Breast epithelium (tissue), 4 donors: Measurements from ENCODE around the gene C19orf25. TPM values are rescaled to one million over a fixed set of nuclear protein-coding genes. Genes with fewer than 3 reads are reported as not detected.

Source experiments
- DNase-seq, 2 donors: peaks; one replicate each; pipeline ENCODE4 v3.0.0-alpha.2; 2019; ENCODE audit warnings: low spot score in 2 of 2
- H3K27ac ChIP-seq, 2 donors: fragments of 200-600 bp; sonication (generic) in 1 of 2; one replicate each; pipeline ENCODE4 v1.5.1; 2016 to 2019; ENCODE audit warnings: mild to moderate bottlenecking in 1 of 2
- H3K27me3 ChIP-seq, 2 donors: fragments of 200-600 bp; sonication (generic) in 1 of 2; one replicate each; pipeline versions ENCODE4 v1.5.1 to v1.6.0; 2017 to 2019; ENCODE audit warnings: control low read depth in 1 of 2, mild to moderate bottlenecking in 1 of 2
- H3K36me3 ChIP-seq: fragments of 200-600 bp; one replicate; pipeline ENCODE4 v1.5.1; 2019
- H3K4me1 ChIP-seq, 2 donors: fragments of 200-600 bp; sonication (generic); one replicate each; pipeline ENCODE4 v1.5.1; 2016 to 2019; ENCODE audit warnings: control low read depth in 1 of 2
- H3K4me3 ChIP-seq, 3 donors: fragments of 200-600 bp; sonication (generic); 1 replicate in 2 of 3; 2 replicates in 1 of 3; pipeline ENCODE4 v1.5.1; 2016 to 2019; ENCODE audit warnings: mild to moderate bottlenecking in 3 of 3, moderate library complexity in 2 of 3
- H3K9me3 ChIP-seq, 2 donors: fragments of 200-600 bp; sonication (generic) in 1 of 2; one replicate each; pipeline ENCODE4 v1.5.1; 2016 to 2019; ENCODE audit warnings: control low read depth in 1 of 2
- CTCF ChIP-seq, 3 donors: fragments of 450-650 bp; IDR thresholded peaks; one replicate each; pipeline ENCODE4 v1.5.1; 2016 to 2017; ENCODE audit warnings: antibody characterized with exemption in 3 of 3, mild to moderate bottlenecking in 3 of 3, moderate library complexity in 3 of 3
- POLR2A ChIP-seq: fragments of 450-650 bp; IDR thresholded peaks from one replicate; pipeline ENCODE4 v1.6.1; 2016; ENCODE audit warnings: antibody characterized with exemption, mild to moderate bottlenecking, moderate library complexity
- POLR2AphosphoS5 ChIP-seq, 3 donors: sonication (generic); formaldehyde crosslinking; IDR thresholded peaks; one replicate each; pipeline ENCODE4 v1.6.1; 2017; ENCODE audit warnings: antibody characterized with exemption in 3 of 3
- intact Hi-C: fragments of 100-400 bp; cut with DNase I; formaldehyde crosslinking; loops from one replicate; pipeline ENCODE4 v1.15.1; 2023; ENCODE audit warnings: low total_unique reads
- total RNA-seq, 3 donors: library from RNA; depleted of rRNA; stranded (reverse); fragments of >200 nt; gene quantifications; one replicate each; pipeline ENCODE4 v1.1.0, GENCODE V29; 2016

Gene C19orf25
- total RNA-seq, 3 donors from 2014 or later: 27.7 to 32.8 (median 28.7) TPM

- H3K9me3 ChIP-seq: peaks cover 0 to 6% of the 10 kb centered on the region in 2 donors
- no peaks in the 10 kb centered on the region for H3K4me1 ChIP-seq
- H3K36me3 ChIP-seq: no peaks in the 10 kb centered on the region
- intact Hi-C loops: no loop called here
- DNase-seq: no peak
- peaks cover 4 to 10% of the 10 kb centered on the region in 2 donors for H3K27me3 ChIP-seq
- H3K27ac ChIP-seq: peak overlapping the region; percentile 40 to 48
- TF ChIP-seq CTCF (IDR thresholded peaks at IDR 0.05) (no peak), POLR2AphosphoS5 (IDR thresholded peaks at IDR 0.05) (no peak), POLR2A (no peak)
- no peak overlapping the region for H3K4me3 ChIP-seq
These were observed 30.8 kb upstream of the C19orf25 start for GRCh38 chr19:1509602-1510441.

GRCh38 chr19:1508507-1508856 lies 29.5 kb upstream of the C19orf25 start:
- H3K9me3 ChIP-seq: peaks cover 0 to 6% of the 10 kb centered on the region in 2 donors
- TF ChIP-seq CTCF (IDR thresholded peaks at IDR 0.05) (no peak), POLR2A (no peak), POLR2AphosphoS5 (IDR thresholded peaks at IDR 0.05) (no peak)
- no peaks in the 10 kb centered on the region for H3K36me3 ChIP-seq
- H3K27me3 ChIP-seq: peaks cover 3 to 5% of the 10 kb centered on the region in 2 donors
- no peak for DNase-seq
- H3K4me3 ChIP-seq: peak overlapping the region in 2 of 3 donors; percentile 53 to 69
- intact Hi-C loops: no loop called here
- peak overlapping the region; percentile 91 to 95 for H3K27ac ChIP-seq
- peaks cover 0 to 2% of the 10 kb centered on the region in 2 donors for H3K4me1 ChIP-seq

- Histone ChIP-seq H3K9me3 (peaks cover 0 to 6% of the 10 kb centered on the region in 2 donors), H3K4me3 (peak overlapping the region; percentile 34 to 69 (median 53)), H3K36me3 (no peaks in the 10 kb centered on the region), H3K27ac (peak overlapping the region; percentile 91 to 95), H3K4me1 (peaks cover 0 to 2% of the 10 kb centered on the region in 2 donors), H3K27me3 (peaks cover 0 to 2% of the 10 kb centered on the region in 2 donors)
- intact Hi-C loops: no loop called here
- peak; percentile 93 to 95 for DNase-seq
- TF ChIP-seq POLR2A: no peak
- TF ChIP-seq POLR2AphosphoS5 (IDR thresholded peaks at IDR 0.05): peak; percentile 28 to 78 (median 75)
- TF ChIP-seq CTCF (IDR thresholded peaks at IDR 0.05): no peak
These were observed 28.9 kb upstream of the C19orf25 start for GRCh38 chr19:1507763-1508506.

- peak overlapping the region; percentile 91 to 95 for H3K27ac ChIP-seq
- TF ChIP-seq POLR2A (no peak), CTCF (IDR thresholded peaks at IDR 0.05) (no peak), POLR2AphosphoS5 (IDR thresholded peaks at IDR 0.05) (no peak)
- DNase-seq: no peak
- intact Hi-C loops: no loop called here
- H3K4me1 ChIP-seq: peaks cover 0 to 2% of the 10 kb centered on the region in 2 donors
- H3K9me3 ChIP-seq: peaks cover 0 to 6% of the 10 kb centered on the region in 2 donors
- H3K36me3 ChIP-seq: no peaks in the 10 kb centered on the region
- no peaks in the 10 kb centered on the region for H3K27me3 ChIP-seq
- H3K4me3 ChIP-seq: peak overlapping the region in 2 of 3 donors; percentile 53 to 69
These were observed 28.2 kb upstream of the C19orf25 start for GRCh38 chr19:1507192-1507660.
